GM21717 (cell line): ENCODE results near the gene NME3.

Experiments used
- ATAC-seq: cut with Tn5 transposase; IDR thresholded peaks from one replicate; pipeline ENCODE4 v1.9.1; 2021; ENCODE audit warnings: mild to moderate bottlenecking, moderate library complexity; ENCODE audit not compliant: unreplicated experiment

NME3 gene

GRCh38 chr16:1781758-1782407 lies 10.5 kb upstream of the NME3 start:
- ATAC-seq: no peak

GRCh38 chr16:1781254-1781653 lies 9.9 kb upstream of the NME3 start:
- ATAC-seq: no peak

DNA sequence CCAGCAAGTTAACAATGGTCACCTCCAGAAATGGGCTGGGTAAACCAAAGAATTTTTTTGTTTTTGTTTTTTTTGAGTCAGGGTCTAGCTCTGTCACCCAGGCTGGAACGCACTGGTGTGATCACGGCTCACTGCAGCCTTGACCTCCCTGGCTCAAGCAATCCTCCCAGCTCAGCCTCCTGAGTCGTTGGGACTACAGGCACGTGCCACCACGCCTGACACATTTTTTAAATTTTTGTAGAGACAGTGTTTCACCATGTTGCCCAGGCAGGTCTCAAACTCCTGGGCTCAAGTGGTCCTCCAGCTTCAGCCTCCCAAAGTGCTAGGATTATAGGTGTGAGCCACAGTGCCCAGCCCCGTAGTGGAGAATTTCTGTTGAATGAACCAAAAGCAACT lies 9.3 kb upstream of the NME3 start:
- no peak for ATAC-seq

DNA sequence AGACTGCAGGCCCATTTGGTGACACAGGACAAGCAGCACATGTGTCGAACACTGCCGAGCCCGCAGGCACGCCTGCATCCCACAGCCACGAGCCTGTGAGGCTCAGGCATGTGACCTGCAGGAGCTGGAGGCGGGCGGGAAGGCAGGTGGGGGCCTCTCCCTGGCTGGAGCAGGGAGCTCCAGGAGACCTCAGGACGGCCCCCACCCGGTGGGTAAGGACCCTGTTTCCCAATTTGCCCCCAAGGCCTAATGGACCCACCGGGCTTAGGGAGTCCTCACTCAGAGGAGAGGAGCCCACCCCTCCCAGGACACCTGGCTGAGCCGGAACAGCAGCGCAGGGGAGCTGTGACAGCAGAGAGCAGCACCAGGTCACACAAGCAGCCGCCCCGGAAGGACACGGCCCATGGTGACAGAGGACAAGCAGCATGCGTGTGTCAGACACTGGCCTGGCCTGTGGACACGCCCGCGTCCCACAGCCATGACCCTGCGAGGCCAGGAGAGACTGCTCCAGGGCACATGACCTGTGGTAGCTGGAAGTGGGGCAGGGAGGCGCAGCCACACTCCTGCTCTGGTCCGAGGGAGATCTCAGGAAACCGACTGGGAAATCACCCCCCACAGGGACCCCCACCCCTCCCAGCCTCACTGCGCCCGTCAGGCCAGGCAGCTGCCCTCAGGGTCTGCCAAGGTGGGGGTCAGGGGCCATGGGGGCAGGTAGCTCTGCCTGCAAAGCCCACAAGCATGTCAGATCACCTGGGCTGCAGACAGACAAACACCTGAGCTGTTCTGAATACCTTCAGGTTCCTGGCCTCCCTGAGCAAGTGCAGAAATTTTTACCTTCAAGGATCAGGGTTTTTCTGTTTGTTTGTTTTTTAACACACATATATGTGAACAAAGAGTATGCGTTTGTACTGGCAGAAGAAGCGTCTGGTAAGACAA lies 8.7 kb upstream of the NME3 start:
- ATAC-seq: no peak

DNA sequence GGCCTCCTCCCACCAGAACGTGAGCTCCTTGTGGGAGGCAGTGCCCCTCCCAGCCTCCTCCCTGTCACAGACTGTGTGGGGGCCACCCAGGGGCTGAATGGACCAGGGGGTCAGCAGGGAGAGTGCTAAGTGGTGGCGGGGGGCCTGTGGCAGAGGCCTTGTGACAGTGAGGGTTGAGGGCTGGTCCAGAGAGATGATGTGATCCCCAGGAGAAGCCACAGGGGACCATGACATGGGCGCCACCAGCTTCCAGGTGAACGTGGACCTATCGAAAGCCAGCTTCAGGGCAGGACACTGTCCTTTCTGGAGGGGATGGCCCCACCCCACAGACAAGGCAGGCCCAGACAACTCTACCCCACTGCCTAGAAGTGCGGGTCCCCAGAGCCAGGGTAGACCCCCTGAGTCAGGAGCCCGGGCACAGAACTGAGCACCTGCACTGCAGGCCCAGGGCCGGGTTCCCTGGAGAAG lies 7.9 kb upstream of the NME3 start:
- no peak for ATAC-seq

DNA sequence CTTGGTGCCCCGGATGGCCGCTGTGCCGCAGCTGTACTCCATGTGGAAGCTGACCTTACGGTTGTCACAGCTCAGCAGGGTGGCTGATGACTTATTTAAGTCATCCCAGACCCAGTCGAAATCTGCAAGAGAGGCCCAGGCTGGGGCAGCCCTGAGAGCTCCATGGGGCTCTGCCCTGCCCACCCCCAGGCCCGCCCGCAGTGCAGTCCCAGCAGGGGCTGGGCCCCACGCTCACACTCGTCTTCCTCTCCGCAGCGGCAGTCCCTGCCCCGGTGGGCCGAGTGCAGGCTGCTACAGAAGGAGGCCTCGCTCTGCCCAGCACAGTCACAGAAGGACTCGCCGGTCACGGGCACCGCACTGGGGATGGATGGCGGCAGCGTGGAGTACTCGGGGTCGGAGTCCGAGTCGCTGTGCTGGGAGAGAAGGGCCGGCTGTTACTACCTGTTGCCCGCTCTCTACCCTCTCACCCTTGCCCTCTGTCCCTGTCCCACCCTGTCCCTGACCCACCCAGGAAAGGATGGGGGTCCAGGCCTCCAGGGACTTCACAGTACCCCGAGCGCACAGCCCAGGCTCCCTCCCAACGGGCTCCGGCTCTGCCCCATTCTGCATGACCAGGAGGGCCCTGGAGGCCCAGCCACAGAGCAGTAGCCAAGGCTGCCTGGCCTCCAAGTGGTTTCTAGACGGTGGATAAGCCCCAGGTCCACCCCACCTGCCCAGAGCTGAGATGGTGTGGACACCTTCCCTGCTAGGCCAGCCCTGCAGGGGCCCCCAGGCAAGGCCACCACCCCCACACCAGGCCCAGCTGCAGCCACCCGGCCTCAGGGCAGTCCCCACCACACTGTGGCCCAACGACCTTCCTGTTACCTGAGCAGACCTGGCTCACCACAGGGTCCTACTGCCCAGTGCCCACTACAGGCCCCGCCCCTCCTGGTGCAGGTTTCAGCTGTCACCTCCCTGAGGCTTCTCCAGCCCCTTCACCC lies 7.1 kb upstream of the NME3 start:
- no peak for ATAC-seq

- ATAC-seq: no peak
Observed at GRCh38 chr16:1777375-1778199, 6.2 kb upstream of the NME3 start.

GRCh38 chr16:1776991-1777374 lies 5.6 kb upstream of the NME3 start:
- no peak for ATAC-seq

DNA sequence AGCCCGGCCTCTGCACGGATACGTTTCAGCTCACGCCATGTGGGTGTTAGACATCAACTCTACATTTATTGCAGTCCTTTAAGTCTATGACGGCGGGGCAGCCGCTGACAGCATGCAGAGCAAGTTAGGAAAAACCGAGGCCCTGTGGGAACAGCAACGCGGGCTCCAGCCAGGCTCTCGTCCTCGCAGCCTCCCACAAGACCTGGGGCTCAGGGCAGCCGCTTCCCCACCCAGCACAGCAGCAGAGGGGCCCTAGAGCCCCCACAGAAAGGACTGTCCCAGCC lies 5.3 kb upstream of the NME3 start:
- no peak for ATAC-seq

DNA sequence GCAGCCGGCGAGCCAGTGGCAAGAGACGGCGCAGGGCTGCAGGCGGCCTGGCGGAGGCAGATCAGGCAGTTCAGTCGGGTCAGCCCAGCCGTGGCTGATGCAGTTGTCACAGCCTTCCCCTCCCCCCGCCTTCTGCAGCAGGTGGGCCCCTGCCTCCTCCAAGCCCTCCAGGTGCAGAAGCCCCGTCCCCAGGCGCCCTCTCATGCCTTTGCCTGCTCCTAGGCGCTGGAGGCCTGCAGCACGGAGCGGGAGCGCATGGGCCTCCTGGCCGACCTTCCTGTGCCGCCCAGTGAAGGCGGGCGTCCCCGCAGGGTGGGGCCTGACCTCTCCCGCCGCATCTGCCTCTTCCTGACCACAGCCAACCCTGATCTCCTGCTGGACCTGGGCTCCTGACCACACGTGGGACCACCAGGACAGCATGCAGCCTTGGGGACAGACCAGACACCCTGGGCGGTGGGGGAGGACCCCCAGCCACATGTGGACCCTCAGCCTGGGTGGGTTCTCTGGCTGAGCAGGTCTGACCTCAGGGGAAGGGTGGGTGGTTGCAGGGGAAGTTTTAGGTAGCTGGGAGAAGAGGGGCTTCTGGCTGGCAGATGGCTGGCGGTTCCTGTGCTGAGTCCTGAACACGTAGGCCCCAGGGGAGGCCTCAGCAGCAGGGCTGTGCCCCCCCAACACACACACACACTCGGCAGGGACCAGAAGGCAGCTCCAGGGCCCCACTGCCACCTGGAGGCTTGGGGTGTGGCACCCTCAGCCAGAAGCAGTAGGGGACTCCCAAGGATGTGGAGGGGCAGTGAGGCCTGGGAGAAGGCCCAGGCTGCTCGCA lies 4.7 kb upstream of the NME3 start:
- ATAC-seq: no peak

- ATAC-seq: no peak
Observed at GRCh38 chr16:1775006-1775845, 3.9 kb upstream of the NME3 start.

GRCh38 chr16:1774448-1774780 lies 3.1 kb upstream of the NME3 start:
- no peak for ATAC-seq

GRCh38 chr16:1773703-1774447 lies 2.5 kb upstream of the NME3 start:
- ATAC-seq: no peak

GRCh38 chr16:1772908-1773702 lies 1.8 kb upstream of the NME3 start, which contains the start of gene MRPS34:
MRPS34 (minus strand) TSS chr16:1773134; CDS start chr16:1773119, 15 bp downstream.
- ATAC-seq: peak; percentile 41

- ATAC-seq: peak; percentile 0
Observed at GRCh38 chr16:1772362-1772907, 1.1 kb upstream of the NME3 start, which contains the start of gene EME2. EME2 (plus strand) TSS chr16:1772810; CDS start chr16:1773228, 418 bp downstream.

DNA sequence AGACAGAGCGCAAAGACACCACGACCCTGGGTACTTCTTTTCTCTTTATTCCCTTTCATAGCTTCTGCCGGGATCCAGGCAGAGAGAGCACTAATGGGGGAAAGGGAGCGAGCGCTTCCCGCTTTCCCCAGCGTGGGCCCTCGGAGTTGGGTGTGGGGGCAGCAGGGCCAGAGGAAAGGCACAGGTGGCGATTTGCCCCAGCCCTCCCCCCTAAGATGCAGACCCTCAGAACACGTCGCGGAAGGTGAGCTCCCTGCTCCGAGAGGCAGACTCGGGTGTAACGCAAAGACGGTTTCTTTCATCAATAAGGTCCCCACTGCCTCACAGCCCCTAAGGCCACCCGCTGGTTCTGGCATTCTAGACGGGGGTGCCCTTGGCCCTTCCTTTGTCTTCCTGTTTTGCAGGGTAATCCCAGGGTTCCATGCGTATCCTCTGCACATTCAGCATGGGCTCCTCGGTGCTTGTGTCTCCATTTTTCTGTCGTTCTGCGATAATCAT lies 570 bp upstream of the NME3 start:
- ATAC-seq: no peak
